ELR (cell line): Measurements from ENCODE around the gene RPF1.
"Not testable (repeated sequence)": the region's sequence is repeated elsewhere in the genome, so short reads cannot be mapped to it uniquely, and the experiment has no call there.

ENCODE experiments used
- DNase-seq: peaks from one replicate; pipeline ENCODE4 v3.0.0-alpha.2; 2015; ENCODE audit warnings: low read depth

Gene RPF1, protein sequence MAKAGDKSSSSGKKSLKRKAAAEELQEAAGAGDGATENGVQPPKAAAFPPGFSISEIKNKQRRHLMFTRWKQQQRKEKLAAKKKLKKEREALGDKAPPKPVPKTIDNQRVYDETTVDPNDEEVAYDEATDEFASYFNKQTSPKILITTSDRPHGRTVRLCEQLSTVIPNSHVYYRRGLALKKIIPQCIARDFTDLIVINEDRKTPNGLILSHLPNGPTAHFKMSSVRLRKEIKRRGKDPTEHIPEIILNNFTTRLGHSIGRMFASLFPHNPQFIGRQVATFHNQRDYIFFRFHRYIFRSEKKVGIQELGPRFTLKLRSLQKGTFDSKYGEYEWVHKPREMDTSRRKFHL

DNA sequence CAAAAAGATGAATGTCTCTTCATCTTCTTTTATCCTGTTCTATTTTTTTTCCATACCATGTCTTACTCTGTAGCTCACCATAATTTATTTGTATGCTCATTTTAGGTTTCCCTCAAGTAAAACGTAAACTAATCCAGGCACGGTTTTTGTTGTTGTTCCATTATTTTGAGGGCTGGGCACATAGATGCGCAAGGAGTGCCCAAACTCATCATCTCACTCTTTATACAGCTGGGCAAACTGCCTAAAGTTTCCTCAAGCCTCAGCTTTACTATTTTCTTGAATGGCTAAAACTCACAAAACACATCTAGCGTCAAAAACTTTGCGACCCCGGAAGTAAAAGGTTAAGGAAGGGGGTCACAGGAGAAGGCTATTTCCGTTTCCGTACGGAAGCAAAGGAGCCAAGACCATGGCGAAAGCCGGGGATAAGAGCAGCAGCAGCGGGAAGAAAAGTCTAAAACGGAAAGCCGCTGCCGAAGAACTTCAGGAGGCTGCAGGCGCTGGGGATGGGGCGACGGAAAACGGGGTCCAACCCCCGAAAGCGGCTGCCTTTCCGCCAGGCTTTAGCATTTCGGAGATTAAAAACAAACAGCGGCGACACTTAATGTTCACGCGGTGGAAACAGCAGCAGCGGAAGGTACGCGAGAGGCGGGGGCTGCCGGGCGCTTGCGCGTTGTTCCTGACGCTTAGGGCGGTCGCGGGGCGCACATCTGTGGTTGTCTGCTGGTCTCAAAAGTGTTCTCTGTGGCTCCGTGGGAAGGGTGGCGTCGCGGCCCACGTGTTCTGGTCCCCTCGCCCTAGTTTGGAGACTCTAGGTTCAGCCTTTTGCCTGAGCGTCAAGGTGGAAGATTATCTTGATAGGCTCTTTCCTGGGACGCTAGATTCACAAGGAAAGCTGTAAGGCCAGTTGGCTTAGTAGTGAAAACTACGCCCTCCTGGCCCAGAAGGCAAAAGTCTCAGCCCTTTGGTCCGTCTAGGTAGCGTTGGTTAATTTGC is at the start of gene RPF1:
Gene RPF1, plus strand, starts transcription at position 391 of the 993 bp plus-strand sequence. Its CDS starts 16 bp downstream, at position 407.
- DNase-seq: peak; percentile 88

DNA sequence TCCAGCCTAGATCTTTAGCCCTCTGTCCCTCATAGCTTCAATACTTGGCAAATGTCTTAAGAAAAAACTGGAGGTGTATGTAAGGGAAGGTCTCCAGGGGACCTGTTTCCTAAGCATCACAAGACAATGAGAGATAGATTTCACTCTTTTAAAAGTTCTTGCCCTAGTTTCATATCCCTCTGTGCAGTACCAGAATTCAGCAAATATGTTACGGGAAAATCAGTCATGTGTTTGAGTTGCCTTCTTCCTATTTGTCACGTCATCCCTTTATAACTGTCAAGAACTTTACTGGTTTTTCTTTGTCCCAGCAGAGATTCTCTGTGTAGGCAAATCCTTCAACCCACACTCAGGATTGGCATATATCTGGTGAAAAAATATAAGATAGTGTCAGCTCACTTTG is 48.5 kb upstream of the RPF1 start:
- DNase-seq: no peak

DNA sequence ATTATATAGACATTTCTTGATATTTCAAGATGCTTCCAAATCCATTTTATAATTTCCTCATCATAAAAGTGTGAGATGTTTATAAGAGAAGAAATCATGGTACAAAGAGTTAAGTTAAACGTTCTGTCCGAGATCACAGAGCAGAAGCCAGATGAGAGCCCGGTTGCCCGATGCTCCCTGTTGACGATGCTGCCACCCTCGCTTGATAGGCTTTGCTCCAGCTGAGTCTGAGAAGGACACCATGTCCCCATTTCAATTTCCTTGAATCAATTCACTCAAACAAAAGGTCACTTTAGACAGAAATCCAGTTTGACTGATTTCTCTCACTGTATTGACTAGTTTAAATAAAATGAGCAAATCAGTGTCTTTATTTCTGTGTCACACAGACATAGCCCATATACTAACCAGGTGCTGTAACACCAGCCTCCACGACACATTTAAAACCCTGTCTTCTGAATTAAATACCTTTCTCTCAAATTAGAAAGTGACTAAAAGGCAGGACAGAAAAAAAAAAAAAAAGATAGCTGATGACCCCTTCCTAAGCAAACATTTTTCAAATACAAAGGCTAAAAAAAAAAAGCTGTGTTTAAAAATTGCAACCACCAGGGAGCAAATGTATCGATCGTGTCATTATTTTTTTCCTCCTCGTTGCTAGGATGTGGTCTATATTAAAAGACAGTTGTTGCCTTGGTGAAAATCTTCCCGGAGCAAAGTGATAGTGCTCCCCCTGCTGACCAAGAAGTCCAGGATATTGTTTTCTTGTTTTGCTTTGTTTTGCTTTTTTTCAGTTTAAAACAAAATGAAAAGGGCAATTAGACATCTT is 45.6 kb upstream of the RPF1 start:
- DNase-seq: peak; percentile 87

DNA sequence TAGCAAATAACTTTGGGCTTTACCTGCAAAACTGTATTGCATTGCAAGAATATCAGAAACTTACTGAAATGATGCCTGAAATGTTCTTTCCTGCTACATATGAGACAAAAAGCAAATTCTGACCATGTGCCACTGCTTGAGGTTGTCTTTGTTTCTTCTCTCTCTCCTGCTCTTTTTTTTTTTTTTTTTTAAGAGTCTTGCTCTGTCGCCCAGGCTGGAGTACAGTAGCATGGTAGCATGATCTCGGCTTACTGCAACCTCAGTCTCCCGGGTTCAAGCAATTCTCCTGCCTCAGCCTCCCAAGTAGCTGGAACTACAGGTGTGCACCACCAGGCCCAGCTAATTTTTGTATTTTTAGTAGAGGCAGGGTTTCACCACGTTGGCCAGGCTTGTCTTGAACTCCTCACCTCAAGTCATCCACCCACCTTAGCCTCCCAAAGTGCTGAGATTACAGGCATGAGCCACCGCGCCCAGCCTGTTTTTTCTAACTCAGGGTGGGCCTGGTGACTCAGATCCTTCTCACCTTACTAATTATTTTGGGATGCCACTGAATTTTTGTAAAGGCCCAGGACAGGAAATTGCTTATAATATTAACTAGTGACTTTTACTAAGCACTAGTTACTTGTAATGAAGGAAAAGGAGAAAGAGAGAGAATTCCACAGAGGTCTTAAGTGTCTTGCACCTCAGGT is 44.8 kb upstream of the RPF1 start:
- no peak for DNase-seq

DNA sequence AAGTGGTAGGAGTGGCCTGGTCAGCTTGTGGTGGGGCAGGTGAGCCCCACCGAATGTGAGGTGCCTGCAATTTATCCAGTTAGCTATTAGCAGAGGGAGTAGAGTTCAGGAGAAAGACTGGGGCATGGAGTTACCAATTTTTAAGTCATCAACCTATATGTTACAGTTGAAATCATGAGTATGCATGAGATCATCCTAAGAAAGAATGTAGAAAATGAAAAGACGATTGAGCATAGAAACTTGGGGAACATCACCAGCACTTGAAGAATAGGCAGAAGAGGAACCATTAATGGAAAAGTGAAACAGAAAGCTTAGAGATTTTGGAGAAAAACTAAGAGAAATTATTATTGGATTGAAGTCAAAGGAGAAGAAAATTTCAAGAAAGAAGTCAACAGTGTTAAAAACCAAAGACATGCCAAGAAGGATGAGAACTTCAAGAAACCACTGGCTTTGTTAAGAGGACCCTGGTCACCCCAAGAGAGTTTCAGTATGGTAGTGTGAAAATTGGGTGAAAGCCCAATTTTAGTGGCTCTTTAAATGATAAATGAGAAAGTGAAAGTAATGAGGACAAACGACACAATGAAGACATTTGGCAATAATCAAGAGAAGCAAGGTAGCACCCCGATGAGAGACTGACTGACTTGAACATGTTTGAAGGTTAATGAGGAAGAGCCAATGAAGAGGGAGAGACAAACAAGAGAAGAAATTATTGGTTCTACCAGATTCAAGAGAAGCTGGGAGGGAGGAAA is 44.1 kb upstream of the RPF1 start:
- DNase-seq: peak; percentile 47

DNA sequence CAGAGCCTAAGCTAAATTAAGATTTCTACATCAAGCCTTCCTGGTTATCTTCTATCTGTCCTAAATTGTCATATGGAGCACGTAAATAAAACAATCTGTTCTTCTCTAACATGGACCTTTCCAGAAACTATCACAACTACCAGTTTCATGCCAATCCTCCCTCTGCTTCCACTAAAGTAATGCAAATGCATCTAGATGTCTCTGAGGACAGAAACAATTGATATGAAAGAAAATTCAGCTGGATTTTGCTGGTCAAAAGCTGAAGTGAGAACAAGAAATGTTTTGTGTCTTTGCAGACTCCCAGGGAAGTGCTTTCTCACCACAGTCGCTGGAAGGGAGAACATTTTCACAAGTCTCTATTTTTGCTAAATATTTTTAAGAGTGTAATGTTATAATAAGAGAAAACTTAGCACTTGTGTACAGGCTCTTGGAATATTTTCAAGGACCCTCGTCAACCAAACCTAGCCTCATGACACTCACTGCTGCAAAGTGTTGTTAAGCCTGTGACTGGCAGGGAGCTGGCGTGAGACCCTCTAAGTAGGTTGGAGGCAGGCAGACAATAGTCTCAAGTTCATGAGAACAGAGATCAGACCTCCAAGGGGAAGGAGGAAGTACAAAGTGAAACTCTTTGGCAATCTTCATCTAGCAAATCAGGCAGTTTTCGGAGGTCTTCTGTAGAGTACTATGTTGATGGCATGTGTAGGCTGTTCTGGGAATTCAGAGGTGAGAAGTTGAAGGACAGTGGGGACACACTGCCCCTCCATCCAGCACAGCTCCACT is 42.0 kb upstream of the RPF1 start:
- no peak for DNase-seq

DNA sequence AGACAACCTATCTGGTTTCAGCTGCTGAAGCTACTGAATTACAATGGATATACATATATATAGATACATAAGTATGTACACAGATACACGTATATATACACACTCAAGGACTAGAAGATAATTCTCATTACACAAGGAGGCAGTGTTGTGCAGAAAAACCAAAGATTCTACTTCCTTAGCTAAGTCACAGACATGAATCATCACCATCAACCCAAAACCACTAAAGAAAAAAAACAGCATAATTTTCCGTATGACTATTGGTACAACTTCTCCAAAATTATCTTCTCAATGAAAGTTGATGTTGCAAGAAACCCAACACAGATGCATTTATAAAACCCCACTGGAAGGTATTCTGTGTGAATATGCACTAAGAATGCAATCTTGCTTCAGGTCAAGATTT is 36.8 kb upstream of the RPF1 start:
- peak; percentile 92 for DNase-seq

DNA sequence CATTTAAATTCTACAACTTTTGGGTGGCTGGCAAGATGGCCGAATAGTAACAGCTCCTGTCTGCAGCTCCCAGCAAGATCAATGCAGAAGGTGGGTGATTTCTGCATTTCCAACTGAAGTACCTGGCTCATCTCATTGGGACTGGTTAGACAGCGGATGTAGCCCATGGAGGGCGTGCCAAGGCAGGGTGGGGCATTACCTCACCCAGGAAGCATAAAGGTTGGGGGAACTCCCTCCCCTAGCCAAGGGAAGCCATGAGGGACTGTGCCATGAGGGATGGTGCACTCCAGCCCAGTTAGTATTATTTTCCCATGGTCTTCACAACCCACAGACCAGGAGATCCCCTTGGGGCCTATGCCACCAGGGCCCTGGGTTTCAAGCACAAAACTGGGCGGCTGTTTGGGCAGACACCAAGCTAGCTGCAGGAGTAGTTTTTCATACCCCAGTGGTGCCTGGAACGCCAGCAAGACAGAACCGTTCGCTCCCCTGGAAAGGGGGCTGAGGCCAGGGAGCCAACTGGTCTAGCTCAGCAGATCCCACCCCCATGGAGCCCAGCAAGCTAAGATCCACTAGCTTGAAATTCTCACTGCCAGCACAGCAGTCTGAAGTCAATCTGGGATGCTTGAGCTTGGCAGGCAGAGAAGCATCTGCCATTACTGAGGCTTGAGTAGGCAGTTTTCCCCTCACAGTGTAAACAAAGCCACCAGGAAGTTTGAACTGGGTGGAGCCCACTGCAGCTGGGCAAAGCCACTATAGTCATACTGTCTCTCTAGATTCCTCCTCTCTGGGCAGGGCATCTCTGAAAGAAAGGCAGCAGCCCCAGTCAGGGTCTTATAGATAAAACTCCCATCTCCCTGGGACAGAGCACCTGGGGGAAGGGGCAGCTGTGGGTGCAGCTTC is 36.1 kb upstream of the RPF1 start:
- peak; percentile 4 for DNase-seq

DNA sequence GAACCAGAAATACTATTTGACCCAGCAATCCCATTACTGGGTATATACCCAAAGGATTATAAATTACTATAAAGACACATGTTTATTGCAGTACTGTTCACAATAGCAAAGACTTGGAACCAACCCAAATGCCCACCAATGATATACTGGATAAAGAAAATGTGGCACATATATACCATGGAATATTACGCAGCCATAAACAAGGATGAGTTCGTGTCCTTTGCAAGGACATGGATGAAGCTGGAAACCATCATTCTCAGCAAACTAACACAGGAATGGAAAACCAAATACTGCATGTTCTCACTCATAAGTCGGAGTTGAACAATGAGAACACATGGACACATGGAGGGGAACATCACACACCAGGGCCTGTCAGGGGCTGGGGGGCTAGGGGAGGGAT is 30.4 kb upstream of the RPF1 start:
- DNase-seq: not testable (repeated sequence)

DNA sequence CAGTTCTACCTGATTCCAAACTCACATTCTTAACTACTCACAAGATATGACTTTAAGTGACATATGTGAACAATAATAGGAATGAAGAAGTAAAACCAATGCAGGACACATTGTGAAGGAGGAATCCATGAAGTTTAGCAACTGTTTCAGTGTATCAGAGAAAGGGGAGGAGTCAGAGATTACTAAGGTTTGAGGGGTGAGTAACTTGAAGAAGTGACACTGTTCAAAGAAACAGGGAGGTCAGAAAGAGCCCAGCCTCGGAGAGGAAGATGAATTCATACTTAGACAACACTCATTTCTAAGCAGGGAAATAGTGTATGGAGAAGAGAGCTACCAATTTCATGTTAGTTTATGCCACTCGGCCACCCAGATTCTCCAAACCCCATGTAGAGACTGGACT is 28.2 kb upstream of the RPF1 start:
- peak; percentile 53 for DNase-seq

DNA sequence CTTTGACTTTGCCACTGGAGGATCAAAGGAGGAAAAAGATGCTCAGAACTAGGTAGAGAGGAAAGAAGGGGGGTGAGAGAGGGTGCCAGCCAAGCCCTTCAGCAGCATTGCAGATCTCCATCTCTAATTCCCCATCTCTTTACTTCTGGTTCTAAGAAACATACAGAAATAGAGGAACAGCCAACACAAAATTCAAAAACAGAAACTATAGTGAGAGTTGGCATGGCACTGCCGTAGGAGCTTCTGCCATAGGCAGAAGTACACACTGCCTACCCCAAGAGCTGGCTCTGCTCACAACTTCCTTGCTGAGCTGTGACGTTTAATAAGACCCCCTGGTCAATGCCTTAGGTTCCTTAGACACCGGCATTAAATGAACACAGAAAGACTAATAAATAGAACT is 26.6 kb upstream of the RPF1 start:
- no peak for DNase-seq

DNA sequence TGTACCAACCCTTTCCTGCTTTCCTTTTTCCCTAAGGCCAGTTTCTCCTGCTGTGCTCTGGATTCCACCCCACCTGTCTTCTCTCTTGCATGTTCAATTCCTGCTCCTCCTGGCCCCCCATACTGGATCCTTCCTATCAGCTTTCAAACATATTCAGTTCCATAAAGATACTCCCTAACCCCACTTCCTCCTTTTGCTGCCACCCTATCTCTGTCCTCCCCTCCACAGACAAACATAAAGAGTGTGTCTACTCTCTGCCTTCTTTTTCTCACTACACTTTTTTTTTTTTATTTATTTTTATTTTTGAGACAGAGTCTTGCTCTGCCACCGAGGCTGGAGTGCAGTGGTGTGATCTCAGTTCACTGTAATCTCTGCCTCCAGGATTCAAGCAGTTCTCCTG is 16.9 kb upstream of the RPF1 start:
- no peak for DNase-seq

DNA sequence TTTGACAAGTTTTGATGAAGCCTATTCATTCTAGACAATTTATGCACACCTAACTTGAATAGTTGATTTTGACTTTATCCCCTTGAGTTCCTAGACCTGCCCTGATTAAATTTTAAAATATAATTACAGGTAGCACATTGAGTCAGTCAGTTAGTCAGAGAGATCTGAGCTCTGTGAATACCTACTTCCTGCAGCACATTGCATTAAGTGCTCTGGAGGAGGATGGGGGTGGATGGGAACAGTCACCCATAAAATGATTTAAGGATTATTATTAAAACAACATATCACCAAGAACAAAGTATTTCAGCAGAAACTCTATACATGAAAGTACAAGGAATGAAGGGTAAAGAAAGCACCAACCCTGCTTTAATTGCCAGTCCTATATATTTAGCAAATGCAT is 11.8 kb upstream of the RPF1 start:
- DNase-seq: peak; percentile 10

DNA sequence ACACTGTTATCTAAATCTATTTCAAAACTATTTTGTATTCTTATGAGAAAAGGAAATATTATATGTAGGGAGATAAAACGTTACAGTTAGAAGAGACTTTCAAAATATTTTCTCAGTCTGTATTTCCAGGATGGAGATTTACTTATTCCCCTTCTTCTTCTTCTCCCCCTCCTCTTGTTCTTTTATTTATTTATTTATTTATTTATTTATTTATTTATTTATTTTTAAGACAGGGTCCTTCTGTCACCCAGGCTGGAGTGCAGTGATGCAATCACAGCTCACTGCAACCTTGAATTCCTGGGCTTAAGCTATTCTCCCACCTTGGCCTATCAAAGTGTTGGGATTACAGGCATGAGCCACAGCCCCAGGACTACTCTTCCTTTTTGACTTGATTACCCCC is 2.8 kb upstream of the RPF1 start:
- no peak for DNase-seq

DNA sequence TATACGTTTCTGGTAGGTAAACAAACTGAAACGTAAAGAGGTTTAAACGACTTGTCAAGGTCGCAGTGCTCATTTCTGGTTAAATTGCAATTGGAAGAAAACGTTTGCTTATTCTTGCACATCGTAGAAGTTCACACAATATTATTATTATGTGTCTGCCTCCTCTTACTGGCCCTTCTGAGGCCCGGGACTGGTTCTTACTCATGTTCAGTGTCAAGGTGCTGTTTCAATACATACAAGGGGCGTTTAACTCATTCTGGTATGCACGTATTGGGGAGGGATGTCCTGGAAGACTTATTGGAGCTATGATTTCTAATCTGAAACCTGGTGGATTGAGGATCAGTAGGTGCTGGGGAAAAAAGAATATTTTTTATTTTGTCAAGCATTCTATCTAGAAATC is 932 bp downstream of the RPF1 start:
- DNase-seq: peak; percentile 38

DNA sequence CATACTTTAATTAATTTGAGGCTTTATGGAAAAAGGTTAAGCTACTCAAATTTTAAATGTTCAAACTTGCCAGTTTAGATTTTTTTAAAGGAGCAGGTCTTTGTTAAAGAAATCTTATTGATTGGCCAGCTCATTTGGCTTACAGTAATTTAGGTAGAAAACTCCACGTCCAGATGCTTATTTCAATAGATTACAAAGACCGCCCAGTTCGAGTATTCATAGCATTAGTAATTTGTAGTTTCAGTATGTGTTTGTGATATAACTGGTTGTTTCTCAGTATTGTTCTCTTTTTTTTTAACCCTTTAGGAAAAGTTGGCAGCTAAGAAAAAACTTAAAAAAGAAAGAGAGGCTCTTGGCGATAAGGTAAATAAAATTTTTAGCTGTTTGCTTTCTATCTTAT is 1.6 kb downstream of the RPF1 start:
- no peak for DNase-seq

DNA sequence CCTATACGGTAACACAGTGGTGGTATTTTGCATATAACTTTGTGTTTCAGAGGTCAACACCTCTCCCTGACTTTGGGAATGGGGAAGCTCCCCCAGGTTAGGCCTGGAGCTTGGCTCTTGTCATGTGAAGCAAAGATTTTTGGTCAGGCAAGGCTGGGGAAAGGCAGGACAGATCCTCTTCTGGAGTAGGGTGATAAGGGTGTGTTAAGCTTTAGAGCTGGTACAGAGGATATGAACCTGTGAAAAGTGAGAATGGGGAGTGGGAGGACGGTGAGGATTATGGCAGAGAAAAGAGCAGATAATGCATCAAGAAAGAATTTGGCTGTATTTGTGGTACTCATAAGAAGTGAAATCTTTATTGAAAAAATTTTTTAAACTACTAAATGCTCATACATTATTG is 2.3 kb downstream of the RPF1 start:
- DNase-seq: no peak

DNA sequence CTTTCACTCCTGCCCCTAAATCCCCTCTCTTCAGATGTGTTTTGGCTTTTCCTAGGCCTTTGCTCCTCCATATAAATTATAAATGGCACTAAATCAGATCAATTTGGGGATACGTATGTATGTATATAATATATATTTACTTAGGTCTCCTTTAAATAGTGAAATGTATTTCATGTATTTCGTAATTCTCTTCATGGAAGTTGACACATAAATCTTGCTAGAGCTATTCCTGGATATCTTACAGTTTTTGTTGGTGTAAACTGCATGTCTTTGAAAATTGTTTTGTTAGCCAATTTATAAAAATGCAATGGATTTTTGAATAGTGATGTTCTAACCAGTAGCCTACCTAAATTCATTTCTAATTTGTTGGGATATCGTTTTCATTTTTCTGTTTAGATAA is 9.0 kb downstream of the RPF1 start:
- no peak for DNase-seq

DNA sequence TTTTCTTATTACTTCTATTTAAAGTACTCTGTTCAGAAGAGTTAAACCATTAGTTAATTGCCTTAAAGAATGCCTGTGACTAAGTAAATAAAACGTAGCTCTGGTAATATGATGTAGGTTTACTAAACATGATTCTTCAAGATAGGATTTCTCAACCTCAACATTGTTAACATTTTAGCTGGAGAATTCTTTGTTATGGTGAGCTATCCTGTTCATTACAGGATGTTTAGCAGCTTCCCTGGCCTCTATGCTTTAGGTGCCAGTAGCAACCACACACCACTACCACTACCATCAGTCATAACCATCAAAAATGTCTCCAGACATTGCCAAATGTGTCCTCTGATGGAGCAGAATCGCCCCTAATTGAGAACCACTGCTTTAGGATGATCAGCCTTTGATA is 10.7 kb downstream of the RPF1 start:
- DNase-seq: no peak
